Natural killer cell (primary cell): ENCODE results near the gene NFKBIA. TPM values are rescaled to one million over a fixed set of nuclear protein-coding genes. Genes with fewer than 3 reads are reported as not detected.
"Not testable (repeated sequence)": the region's sequence is repeated elsewhere in the genome, so short reads cannot be mapped to it uniquely, and the experiment has no call there.

Experiments
- ATAC-seq, 3 donors: fragments of 150-1000 bp in 2 of 3; fragments of 200-7000 bp in 1 of 3; cut with Tn5 transposase; 1 replicate in 1 of 3; 2 replicates in 2 of 3; pipeline ENCODE4 v1.10.0; 2021; ENCODE audit warnings: mild to moderate bottlenecking in 2 of 3, moderate library complexity in 2 of 3
- DNase-seq, 2 donors: peaks; one replicate each; pipeline versions ENCODE4 v3.0.0 to v3.0.0-alpha.2; 2013 to 2021; ENCODE audit warnings: mixed read lengths in 1 of 2
- H3K27ac ChIP-seq: one replicate; pipeline ENCODE4 v1.5.1; 2013; ENCODE audit warnings: mild to moderate bottlenecking, low read length
- H3K27me3 ChIP-seq: one replicate; pipeline ENCODE4 v1.6.1; 2013; ENCODE audit warnings: low read length; ENCODE audit not compliant: control insufficient read depth, insufficient read depth
- H3K36me3 ChIP-seq: one replicate; pipeline ENCODE4 v1.6.1; 2013; ENCODE audit warnings: low read length; ENCODE audit not compliant: control insufficient read depth, insufficient read depth
- H3K4me1 ChIP-seq: one replicate; pipeline ENCODE4 v1.6.1; 2013; ENCODE audit warnings: low read length; ENCODE audit not compliant: control insufficient read depth, insufficient read depth
- H3K4me3 ChIP-seq: one replicate; pipeline ENCODE4 v1.5.1; 2013; ENCODE audit warnings: low read length
- H3K9me3 ChIP-seq: one replicate; pipeline ENCODE4 v1.6.1; 2013; ENCODE audit warnings: low read length; ENCODE audit not compliant: control insufficient read depth, insufficient read depth
- H3K27ac Mint-ChIP-seq, 2 donors: one replicate each; pipeline ENCODE4 v1.8.0; 2022; ENCODE audit warnings: mild to moderate bottlenecking in 2 of 2, mixed read lengths in 2 of 2, moderate library complexity in 1 of 2
- H3K27me3 Mint-ChIP-seq, 2 donors: one replicate each; pipeline ENCODE4 v1.8.0; 2022; ENCODE audit warnings: low read depth in 2 of 2, mixed read lengths in 2 of 2
- H3K36me3 Mint-ChIP-seq: one replicate; pipeline ENCODE4 v1.8.0; 2022; ENCODE audit warnings: mixed read lengths
- H3K4me1 Mint-ChIP-seq, 2 donors: one replicate each; pipeline ENCODE4 v1.8.0; 2022; ENCODE audit warnings: mixed read lengths in 2 of 2
- H3K4me3 Mint-ChIP-seq: one replicate; pipeline ENCODE4 v1.8.0; 2022; ENCODE audit warnings: mild to moderate bottlenecking, moderate library complexity, mixed read lengths
- H3K9me3 Mint-ChIP-seq, 2 donors: one replicate each; pipeline ENCODE4 v1.8.0; 2022; ENCODE audit warnings: mixed read lengths in 2 of 2
- CTCF ChIP-seq: fragments of 200-600 bp; IDR thresholded peaks from one replicate; pipeline ENCODE4 v1.8.0; 2022; ENCODE audit warnings: antibody characterized with exemption
- WGBS: methylation state at CpG from one replicate; pipeline ENCODE4 v1.1.7; 2013; ENCODE audit warnings: missing lambda C conversion rate; ENCODE audit not compliant: insufficient coverage; 5-methylcytosine and 5-hydroxymethylcytosine counted together
- intact Hi-C: fragments of 100-400 bp; cut with micrococcal nuclease; formaldehyde crosslinking; loops from one replicate; pipeline ENCODE4 v1.14.2; 2022
- total RNA-seq, 4 donors: library from RNA; stranded (reverse); fragments of 120-200 nt in 1 of 4; gene quantifications; one replicate each; pipeline versions ENCODE4 v1.2.3 to v1.2.4, GENCODE V29; 2013 to 2022

NFKBIA gene
- total RNA-seq, 3 donors from 2014 or later (not counting 1 experiment from before 2014, with no cell fraction given): 2,039 to 3,339 (median 2,499) TPM

- Histone ChIP-seq H3K9me3 (no peaks in the 10 kb centered on the region), H3K4me1 (no peaks in the 10 kb centered on the region), H3K4me3 (no peak overlapping the region), H3K27ac (no peak overlapping the region), H3K36me3 (no peaks in the 10 kb centered on the region), H3K27me3 (no peaks in the 10 kb centered on the region)
- 99% methylated on average over 4 of the region's 4 CpGs for WGBS
- no peak for ATAC-seq
- Mint-ChIP-seq H3K9me3 (no peaks in the 10 kb centered on the region), H3K4me3 (no peak overlapping the region), H3K27ac (no peak overlapping the region), H3K27me3 (no peaks in the 10 kb centered on the region), H3K36me3 (no peaks in the 10 kb centered on the region), H3K4me1 (no peaks in the 10 kb centered on the region)
- no peak for TF ChIP-seq CTCF
- intact Hi-C loops: no loop called here
- DNase-seq: no peak
Observed at GRCh38 chr14:35441160-35441559, 36.6 kb upstream of the NFKBIA start.

GRCh38 chr14:35438910-35439713, 34.6 kb upstream of the NFKBIA start:
- TF ChIP-seq CTCF: peak; percentile 32
- H3K27ac Mint-ChIP-seq: no peak overlapping the region
- no peak overlapping the region for H3K4me3 ChIP-seq
- H3K36me3 Mint-ChIP-seq: no peaks in the 10 kb centered on the region
- H3K27ac ChIP-seq: no peak overlapping the region
- H3K9me3 ChIP-seq: no peaks in the 10 kb centered on the region
- no peaks in the 10 kb centered on the region for H3K36me3 ChIP-seq
- intact Hi-C loops: no loop called here
- no peaks in the 10 kb centered on the region for H3K27me3 ChIP-seq
- DNase-seq (peak in 1 of 2 donors; percentile 23), ATAC-seq (peak in 2 of 3 donors; percentile 32 to 45)
- no peaks in the 10 kb centered on the region for H3K9me3 Mint-ChIP-seq
- H3K4me1 Mint-ChIP-seq: no peaks in the 10 kb centered on the region
- no peak overlapping the region for H3K4me3 Mint-ChIP-seq
- no peaks in the 10 kb centered on the region for H3K27me3 Mint-ChIP-seq
- H3K4me1 ChIP-seq: no peaks in the 10 kb centered on the region
- 65% methylated on average over 6 of the region's 8 CpGs for WGBS

DNA sequence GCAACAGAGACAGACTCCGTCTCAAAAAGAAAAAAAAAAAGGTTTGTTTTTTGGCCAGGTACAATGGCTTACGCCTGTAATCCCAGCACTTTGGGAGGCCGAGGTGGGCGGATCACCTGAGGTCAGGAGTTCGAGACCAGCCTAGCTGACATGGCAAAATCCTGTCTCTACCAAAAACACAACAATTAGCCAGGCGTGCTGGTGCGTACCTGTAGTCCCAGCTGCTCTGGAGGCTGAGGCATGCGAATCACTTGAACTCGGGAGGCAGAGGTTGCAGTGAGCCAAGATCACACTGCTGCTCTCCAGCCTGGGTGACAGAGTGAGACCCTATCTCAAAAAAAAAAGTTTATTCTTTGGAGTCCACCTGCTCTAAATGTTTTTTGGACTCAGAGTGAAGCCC, 33.9 kb upstream of the NFKBIA start:
- H3K27ac ChIP-seq, H3K4me1 Mint-ChIP-seq, H3K4me1 ChIP-seq, H3K4me3 ChIP-seq, ATAC-seq, H3K9me3 Mint-ChIP-seq, H3K27me3 ChIP-seq, DNase-seq, H3K36me3 ChIP-seq, H3K4me3 Mint-ChIP-seq, intact Hi-C loops, H3K27ac Mint-ChIP-seq, H3K36me3 Mint-ChIP-seq, H3K27me3 Mint-ChIP-seq, H3K9me3 ChIP-seq: not testable (repeated sequence)
- 94% methylated on average over 9 of the region's 9 CpGs for WGBS

DNA sequence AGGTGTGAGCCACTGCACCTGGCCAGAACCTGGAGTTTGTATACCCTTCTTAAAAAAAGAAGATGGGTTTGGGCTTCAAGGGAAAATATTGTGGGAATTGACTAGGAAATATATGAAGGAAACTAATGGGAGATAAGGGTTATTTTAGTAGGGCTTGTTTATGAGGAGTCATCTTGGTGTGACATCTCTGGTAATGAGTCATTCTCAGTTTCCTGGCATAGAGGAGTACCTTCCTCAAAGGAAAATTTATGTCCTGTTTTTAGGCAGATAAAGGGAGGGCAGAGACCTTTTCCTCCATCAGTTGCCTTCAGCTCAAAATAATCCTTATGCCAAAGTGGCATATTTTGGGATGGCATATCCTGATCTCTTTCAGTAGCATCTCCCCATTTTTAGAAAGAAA, 30.6 kb upstream of the NFKBIA start:
- H3K4me3 ChIP-seq: no peak overlapping the region
- no peak for TF ChIP-seq CTCF
- DNase-seq (no peak), ATAC-seq (no peak)
- H3K9me3 ChIP-seq: no peaks in the 10 kb centered on the region
- H3K27me3 ChIP-seq: no peaks in the 10 kb centered on the region
- no peak overlapping the region for H3K4me3 Mint-ChIP-seq
- intact Hi-C loops: no loop called here
- no peak overlapping the region for H3K27ac Mint-ChIP-seq
- H3K27me3 Mint-ChIP-seq: peaks cover 0 to 1% of the 10 kb centered on the region in 2 donors
- no peak overlapping the region for H3K27ac ChIP-seq
- H3K9me3 Mint-ChIP-seq: no peaks in the 10 kb centered on the region
- H3K4me1 Mint-ChIP-seq: no peaks in the 10 kb centered on the region
- no peaks in the 10 kb centered on the region for H3K36me3 Mint-ChIP-seq
- H3K4me1 ChIP-seq: no peaks in the 10 kb centered on the region
- H3K36me3 ChIP-seq: no peaks in the 10 kb centered on the region
